Epithelial cell of proximal tubule (primary cell): ENCODE results near the gene IRF6. TPM values are rescaled to one million over a fixed set of nuclear protein-coding genes. Genes with fewer than 3 reads are reported as not detected.
A peak's percentile ranks its signal among the peaks of the same experiment; 100 is the strongest.

Experiments used
- DNase-seq: peaks from one replicate; pipeline ENCODE4 v3.0.0-alpha.2; 2011; ENCODE audit warnings: low read depth
- H3K4me3 ChIP-seq: 2 replicates; pipeline ENCODE4 v1.5.1; 2011; ENCODE audit warnings: low read depth, mild to moderate bottlenecking, low read length
- CTCF ChIP-seq: conservative IDR thresholded peaks from 2 replicates; pipeline ENCODE4 v1.5.1; 2012; ENCODE audit warnings: low read depth, mild to moderate bottlenecking, low read length
- total RNA-seq: library from RNA; depleted of rRNA; stranded (reverse); fragments of >200 nt; gene quantifications from 2 replicates; pipeline ENCODE4 v1.2.3, GENCODE V29; 2015

The IRF6 gene
- total RNA-seq, 1 donor from 2014 or later = 43.8 TPM

- no peak overlapping the region for H3K4me3 ChIP-seq
- DNase-seq = no peak
- no peak for TF ChIP-seq CTCF
These were observed 9.5 kb upstream of the IRF6 start for GRCh38 chr1:209815490-209815889.

- no peak overlapping the region for H3K4me3 ChIP-seq
- TF ChIP-seq CTCF = no peak
- no peak for DNase-seq
These were observed 8.0 kb upstream of the IRF6 start for GRCh38 chr1:209813902-209814301.

- H3K4me3 ChIP-seq = no peak overlapping the region
- no peak for TF ChIP-seq CTCF
- DNase-seq = no peak
These were observed 4.8 kb upstream of the IRF6 start for GRCh38 chr1:209810783-209811182.

DNA sequence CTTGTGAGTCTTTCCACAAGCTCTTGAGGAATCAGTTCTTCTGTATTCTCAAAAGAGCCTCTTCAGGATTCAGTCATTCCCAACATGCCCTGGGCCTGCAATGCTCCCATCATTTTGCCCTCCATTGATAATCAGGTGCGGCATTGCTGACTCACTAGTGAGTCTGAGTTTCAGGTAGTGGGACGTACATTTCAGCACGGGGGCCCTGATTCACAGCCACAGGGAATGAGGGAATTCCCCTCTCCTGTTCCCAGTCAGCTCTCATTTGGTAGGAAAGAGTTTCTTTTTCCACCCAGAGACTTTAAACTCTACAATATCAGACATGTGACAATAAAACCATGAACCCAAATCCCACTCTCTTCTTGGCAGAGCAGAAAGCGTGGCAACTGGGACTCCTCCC, 3.7 kb upstream of the IRF6 start:
- H3K4me3 ChIP-seq = no peak overlapping the region
- no peak for DNase-seq
- TF ChIP-seq CTCF = no peak

DNA sequence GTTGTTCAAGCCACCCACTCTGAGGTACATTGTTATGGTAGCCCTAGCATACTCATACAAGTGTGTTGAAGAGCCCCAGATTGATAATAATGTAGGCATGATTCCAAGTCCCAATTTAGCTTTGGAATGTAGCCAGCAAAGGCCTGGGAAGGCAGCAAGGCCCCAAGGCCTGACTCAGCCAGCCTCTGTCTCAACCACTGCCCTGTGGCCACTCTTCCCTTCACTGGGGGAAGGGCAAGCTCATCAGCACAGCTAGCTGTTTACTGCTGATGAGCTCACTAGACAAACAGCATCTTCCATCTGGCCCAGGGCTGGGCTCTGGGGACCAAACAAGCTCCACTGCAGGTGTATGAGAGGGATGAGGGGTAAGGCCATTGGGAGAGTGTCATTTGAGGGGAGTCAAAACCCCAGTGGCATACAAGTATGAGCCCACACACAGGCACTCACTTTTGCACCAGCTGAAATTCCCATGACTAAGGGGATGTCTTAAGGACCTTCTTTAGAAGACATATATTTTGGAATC, 2.2 kb upstream of the IRF6 start:
- H3K4me3 ChIP-seq = no peak overlapping the region
- TF ChIP-seq CTCF = no peak
- DNase-seq = peak; percentile 75

- DNase-seq = no peak
- no peak for TF ChIP-seq CTCF
- H3K4me3 ChIP-seq = no peak overlapping the region
These were observed 1.6 kb upstream of the IRF6 start for GRCh38 chr1:209807509-209807908.

- peak overlapping the region; percentile 95 for H3K4me3 ChIP-seq
- no peak for DNase-seq
- no peak for TF ChIP-seq CTCF
These were observed 581 bp downstream of the IRF6 start for GRCh38 chr1:209805341-209805781.
